HepG2 (cell line): ENCODE data around the gene MRPL43. TPM values are rescaled to one million over a fixed set of nuclear protein-coding genes. Genes with fewer than 3 reads are reported as not detected.

Source experiments
- ELF3 ChIP-seq: IDR thresholded peaks from 2 replicates; pipeline ENCODE4 v1.6.1; 2016; ENCODE audit warnings: missing genetic modification reagents, missing compliant biosample characterization
- FOXK1 ChIP-seq: sonication (generic); formaldehyde crosslinking; IDR thresholded peaks from 2 replicates; pipeline ENCODE4 v1.4.0; 2020; ENCODE audit warnings: low read depth, missing genetic modification reagents, borderline replicate concordance
- FOXO4 ChIP-seq: sonication (generic); formaldehyde crosslinking; conservative IDR thresholded peaks from 2 replicates; pipeline ENCODE4 v1.8.1; 2023; ENCODE audit warnings: missing genetic modification reagents
- GABPB1 ChIP-seq: IDR thresholded peaks from 2 replicates; pipeline ENCODE4 v1.6.1; 2016; ENCODE audit warnings: mild to moderate bottlenecking, missing genetic modification reagents, moderate library complexity, missing compliant biosample characterization
- GTF2F1 ChIP-seq: fragments of 150-350 bp; IDR thresholded peaks from 2 replicates; pipeline ENCODE4 v1.6.1; 2014; ENCODE audit warnings: low read length
- HMG20A ChIP-seq: IDR thresholded peaks from 2 replicates; pipeline ENCODE4 v1.6.1; 2016; ENCODE audit warnings: borderline replicate concordance
- JUN ChIP-seq: sonication (generic); formaldehyde crosslinking; IDR thresholded peaks from 2 replicates; pipeline ENCODE4 v1.4.0; 2020; ENCODE audit warnings: mild to moderate bottlenecking, missing genetic modification reagents
- KLF15 ChIP-seq: sonication (generic); formaldehyde crosslinking; IDR thresholded peaks from 2 replicates; pipeline ENCODE4 v1.8.1; 2023; ENCODE audit warnings: borderline replicate concordance, mild to moderate bottlenecking, inconsistent platforms, missing genetic modification reagents, mixed read lengths
- MAFK ChIP-seq, 2 experiments: IDR thresholded peaks in 1 of 2; conservative IDR thresholded peaks in 1 of 2; 2 replicates each; pipeline ENCODE4 v1.6.1; 2011; ENCODE audit warnings: improper control_type of control experiment in 2 of 2, low read length in 2 of 2
- MEIS2 ChIP-seq: sonication (generic); formaldehyde crosslinking; IDR thresholded peaks from 2 replicates; pipeline ENCODE4 v1.9.0; 2021; ENCODE audit warnings: mild to moderate bottlenecking, missing genetic modification reagents
- PLRG1 ChIP-seq: fragments of 450-650 bp; conservative IDR thresholded peaks from 2 replicates; pipeline ENCODE4 v1.6.1; 2016
- RCOR2 ChIP-seq: IDR thresholded peaks from 2 replicates; pipeline ENCODE4 v1.6.1; 2016; ENCODE audit warnings: missing biosample characterization, missing genetic modification reagents
- SP2 ChIP-seq: sonication (generic); formaldehyde crosslinking; IDR thresholded peaks from 2 replicates; pipeline ENCODE4 v1.5.1; 2020; ENCODE audit warnings: mild to moderate bottlenecking, missing genetic modification reagents
- SRSF1 ChIP-seq: fragments of 200-400 bp; formaldehyde crosslinking; optimal IDR thresholded peaks from 2 replicates; pipeline ENCODE3; 2017; ENCODE audit warnings: mild to moderate bottlenecking, low read depth, low read length, moderate library complexity
- TBX2 ChIP-seq: sonication (generic); formaldehyde crosslinking; IDR thresholded peaks from 2 replicates; pipeline ENCODE4 v1.5.0; 2020; ENCODE audit warnings: missing genetic modification reagents, mild to moderate bottlenecking, borderline replicate concordance
- TSC22D2 ChIP-seq: sonication (generic); formaldehyde crosslinking; IDR thresholded peaks from 2 replicates; pipeline ENCODE4 v1.5.1; 2020; ENCODE audit warnings: missing genetic modification reagents, mild to moderate bottlenecking, borderline replicate concordance
- ZNF24 ChIP-seq: fragments of 450-650 bp; IDR thresholded peaks from 2 replicates; pipeline ENCODE4 v1.6.1; 2017; ENCODE audit warnings: antibody characterized with exemption, mild to moderate bottlenecking
- ZNF251 ChIP-seq: sonication (generic); formaldehyde crosslinking; IDR thresholded peaks from 2 replicates; pipeline ENCODE4 v1.9.0; 2021; ENCODE audit warnings: mild to moderate bottlenecking, missing genetic modification reagents
- ZNF253 ChIP-seq: sonication (generic); formaldehyde crosslinking; IDR thresholded peaks from 2 replicates; pipeline ENCODE4 v1.8.0; 2022; ENCODE audit warnings: mild to moderate bottlenecking, missing genetic modification reagents, borderline replicate concordance
- ZNF256 ChIP-seq: sonication (generic); formaldehyde crosslinking; conservative IDR thresholded peaks from 2 replicates; pipeline ENCODE4 v1.4.0; 2020; ENCODE audit warnings: missing genetic modification reagents
- ZNF292 ChIP-seq: sonication (generic); formaldehyde crosslinking; IDR thresholded peaks from 2 replicates; pipeline ENCODE4 v1.8.1; 2022; ENCODE audit warnings: mild to moderate bottlenecking, low read depth, missing genetic modification reagents, borderline replicate concordance
- ZNF44 ChIP-seq: sonication (generic); formaldehyde crosslinking; IDR thresholded peaks from 2 replicates; pipeline ENCODE4 v1.5.1; 2020; ENCODE audit warnings: mild to moderate bottlenecking, missing genetic modification reagents
- ZNF670 ChIP-seq: sonication (generic); formaldehyde crosslinking; IDR thresholded peaks from 2 replicates; pipeline ENCODE4 v1.8.0; 2022; ENCODE audit warnings: mild to moderate bottlenecking, missing genetic modification reagents, borderline replicate concordance
- ZNF746 ChIP-seq: sonication (generic); formaldehyde crosslinking; IDR thresholded peaks from 2 replicates; pipeline ENCODE4 v1.8.0; 2022; ENCODE audit warnings: mild to moderate bottlenecking, missing genetic modification reagents
- ZNF75D ChIP-seq: sonication (generic); formaldehyde crosslinking; IDR thresholded peaks from 2 replicates; pipeline ENCODE4 v1.8.1; 2023; ENCODE audit warnings: missing genetic modification reagents, mild to moderate bottlenecking, borderline replicate concordance
- ZSCAN20 ChIP-seq: sonication (generic); formaldehyde crosslinking; IDR thresholded peaks from 2 replicates; pipeline ENCODE4 v1.4.0; 2020; ENCODE audit warnings: missing genetic modification reagents, mild to moderate bottlenecking, borderline replicate concordance
- polyA plus RNA-seq, 8 experiments: library from polyadenylated mRNA; depleted of rRNA in 3 of 8; stranded (reverse) in 7 of 8; unstranded in 1 of 8; fragments of >200 nt; fragmentation: Illumina TruSeq in 4 of 8; extraction: Trizol in 4 of 8; gene quantifications; 2 replicates each; pipeline versions ENCODE4 v1.2.1 to v1.2.3, GENCODE V29; 2011 to 2016; ENCODE audit warnings: low read depth in 4 of 8, missing spikeins in 1 of 8, mixed read lengths in 1 of 8; ENCODE audit not compliant: insufficient read depth in 1 of 8
- total RNA-seq, 5 experiments: library from RNA; depleted of rRNA; stranded (reverse); fragments of >200 nt; fragmentation: Illumina TruSeq; extraction: Trizol; gene quantifications; 2 replicates each; pipeline ENCODE4 v1.2.3, GENCODE V29; 2016; ENCODE audit warnings: low read depth in 1 of 5
- TF ChIP-seq, protein P1 (sequence below): sonication (generic); formaldehyde crosslinking; IDR thresholded peaks from 2 replicates; pipeline ENCODE4 v1.4.0; 2020; ENCODE audit warnings: missing genetic modification reagents

The MRPL43 gene
- total and polyA plus RNA-seq, 2 of the 13 experiments (the other 11 are each of a cell fraction or from before 2014, with no cell fraction given), result 71.0 to 73.7 TPM

- TF ChIP-seq, protein P1, sequence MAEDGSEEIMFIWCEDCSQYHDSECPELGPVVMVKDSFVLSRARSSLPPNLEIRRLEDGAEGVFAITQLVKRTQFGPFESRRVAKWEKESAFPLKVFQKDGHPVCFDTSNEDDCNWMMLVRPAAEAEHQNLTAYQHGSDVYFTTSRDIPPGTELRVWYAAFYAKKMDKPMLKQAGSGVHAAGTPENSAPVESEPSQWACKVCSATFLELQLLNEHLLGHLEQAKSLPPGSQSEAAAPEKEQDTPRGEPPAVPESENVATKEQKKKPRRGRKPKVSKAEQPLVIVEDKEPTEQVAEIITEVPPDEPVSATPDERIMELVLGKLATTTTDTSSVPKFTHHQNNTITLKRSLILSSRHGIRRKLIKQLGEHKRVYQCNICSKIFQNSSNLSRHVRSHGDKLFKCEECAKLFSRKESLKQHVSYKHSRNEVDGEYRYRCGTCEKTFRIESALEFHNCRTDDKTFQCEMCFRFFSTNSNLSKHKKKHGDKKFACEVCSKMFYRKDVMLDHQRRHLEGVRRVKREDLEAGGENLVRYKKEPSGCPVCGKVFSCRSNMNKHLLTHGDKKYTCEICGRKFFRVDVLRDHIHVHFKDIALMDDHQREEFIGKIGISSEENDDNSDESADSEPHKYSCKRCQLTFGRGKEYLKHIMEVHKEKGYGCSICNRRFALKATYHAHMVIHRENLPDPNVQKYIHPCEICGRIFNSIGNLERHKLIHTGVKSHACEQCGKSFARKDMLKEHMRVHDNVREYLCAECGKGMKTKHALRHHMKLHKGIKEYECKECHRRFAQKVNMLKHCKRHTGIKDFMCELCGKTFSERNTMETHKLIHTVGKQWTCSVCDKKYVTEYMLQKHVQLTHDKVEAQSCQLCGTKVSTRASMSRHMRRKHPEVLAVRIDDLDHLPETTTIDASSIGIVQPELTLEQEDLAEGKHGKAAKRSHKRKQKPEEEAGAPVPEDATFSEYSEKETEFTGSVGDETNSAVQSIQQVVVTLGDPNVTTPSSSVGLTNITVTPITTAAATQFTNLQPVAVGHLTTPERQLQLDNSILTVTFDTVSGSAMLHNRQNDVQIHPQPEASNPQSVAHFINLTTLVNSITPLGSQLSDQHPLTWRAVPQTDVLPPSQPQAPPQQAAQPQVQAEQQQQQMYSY (CRISPR knock-in tag), result no peak
- TF ChIP-seq TBX2 (CRISPR knock-in tag) (peak; percentile 56), RCOR2 (CRISPR knock-in tag) (no peak), KLF15 (CRISPR knock-in tag) (peak; percentile 67; the same call in 1 of the 2 replicates), ZSCAN20 (CRISPR knock-in tag) (no peak), ZNF44 (no peak), ZNF253 (CRISPR knock-in tag) (no peak), ZNF292 (no peak), MEIS2 (no peak; the same call in 1 of the 2 replicates), ZNF256 (CRISPR knock-in tag) (no peak), SRSF1 (peak; percentile 53), GTF2F1 (no peak), SP2 (CRISPR knock-in tag) (no peak), ZNF75D (CRISPR knock-in tag) (no peak), GABPB1 (CRISPR knock-in tag) (peak; percentile 53), ZNF746 (CRISPR knock-in tag) (no peak), FOXK1 (CRISPR knock-in tag) (no peak), HMG20A (CRISPR knock-in tag) (no peak), JUN (CRISPR knock-in tag) (no peak), ZNF24 (no peak), FOXO4 (0 out of 2 replicates have a peak, but pooled peaks have one; percentile 74), MAFK (conservative IDR thresholded peaks at IDR 0.05 in 1 of 2, IDR thresholded peaks at IDR 0.05 in 1 of 2; ENCODE audit: low read length in 2 of 2) (no peak), PLRG1 (no peak), ZNF670 (CRISPR knock-in tag) (peak; percentile 68), ELF3 (CRISPR knock-in tag) (0 out of 2 replicates have a peak, but pooled peaks have one; percentile 12), ZNF251 (CRISPR knock-in tag) (no peak), TSC22D2 (CRISPR knock-in tag) (no peak)
Observed at GRCh38 chr10:100969187-100970075, 17.9 kb downstream of the MRPL43 start, which contains the start of gene SEMA4G (continued).
